ENCODE measurements around the gene BCCIP.

DNA sequence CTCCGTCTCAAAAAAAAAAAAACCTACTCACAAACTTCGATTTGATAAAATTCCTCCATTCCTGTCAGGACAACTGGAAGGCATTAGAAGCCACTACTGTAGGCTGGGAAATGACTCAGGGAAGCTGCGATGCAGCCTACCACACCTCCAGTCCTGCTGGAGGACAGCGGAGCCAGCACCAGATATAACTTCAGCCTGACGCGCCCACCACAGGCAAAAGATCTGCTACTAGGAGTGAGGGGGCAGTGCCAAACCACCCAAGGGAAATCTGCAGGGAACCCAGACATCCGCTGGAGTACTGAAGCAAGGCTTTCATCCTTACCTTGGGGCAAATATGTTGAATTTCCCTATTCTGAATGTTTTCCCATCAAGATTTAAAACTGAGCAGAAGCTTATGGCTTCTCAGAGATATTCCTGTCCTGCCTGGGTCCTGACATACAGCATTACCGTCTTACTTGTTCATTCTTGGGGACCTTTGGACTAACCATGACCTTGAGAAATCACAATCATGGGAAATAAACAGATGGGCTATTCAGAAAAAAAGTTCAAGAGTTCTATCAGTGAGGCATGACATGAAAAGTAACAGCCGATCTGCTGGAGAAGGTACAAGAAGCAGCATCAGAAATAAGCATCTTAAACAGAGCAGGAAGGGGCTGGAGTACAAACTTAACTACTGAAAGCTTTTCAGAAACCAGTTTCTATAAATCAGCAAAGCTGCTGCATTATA, 20.4 kb downstream of the BCCIP start:
- TF ChIP-seq EZH2 (IDR thresholded peaks at IDR 0.05; ENCODE audit: insufficient read depth, poor library complexity, severe bottlenecking) (no peak), EZH2phosphoT487 (IDR thresholded peaks at IDR 0.05; ENCODE audit: insufficient read depth, low read depth) (no peak)
